Measurements from ENCODE around the gene ADGRV1. TPM values are rescaled to one million over a fixed set of nuclear protein-coding genes. Genes with fewer than 3 reads are reported as not detected.
"Not testable (repeated sequence)": the region's sequence is repeated elsewhere in the genome, so short reads cannot be mapped to it uniquely, and the experiment has no call there.

ADGRV1 gene
- total RNA-seq, 1 donor from 2014 or later: 0.13 TPM

- no peaks in the 10 kb centered on the region for H3K4me1 Mint-ChIP-seq
- no peak overlapping the region for H3K4me3 Mint-ChIP-seq
- POLR2A ChIA-PET: no interaction called here
- intact Hi-C loops (cut with micrococcal nuclease): no loop called here
- H3K27ac Mint-ChIP-seq: no peak overlapping the region
- H3K27me3 Mint-ChIP-seq: peaks cover 4% of the 10 kb centered on the region
- DNase-seq (no peak), ATAC-seq (ENCODE audit: low read depth) (no peak)
- no peaks in the 10 kb centered on the region for H3K36me3 Mint-ChIP-seq (ENCODE audit: low read depth)
- H3K9me3 Mint-ChIP-seq: no peaks in the 10 kb centered on the region
- CTCF ChIA-PET: no interaction called here
- no peak for TF ChIP-seq CTCF (IDR thresholded peaks at IDR 0.05)
These were observed 409.3 kb downstream of the ADGRV1 start for GRCh38 chr5:90967851-90968250.

GRCh38 chr5:90968319-90968718 lies 409.7 kb downstream of the ADGRV1 start:
- H3K36me3 Mint-ChIP-seq (ENCODE audit: low read depth): no peaks in the 10 kb centered on the region
- H3K27ac Mint-ChIP-seq: no peak overlapping the region
- H3K4me3 Mint-ChIP-seq: no peak overlapping the region
- TF ChIP-seq CTCF (IDR thresholded peaks at IDR 0.05): no peak
- no peaks in the 10 kb centered on the region for H3K9me3 Mint-ChIP-seq
- no peaks in the 10 kb centered on the region for H3K4me1 Mint-ChIP-seq
- peaks cover 4% of the 10 kb centered on the region for H3K27me3 Mint-ChIP-seq
- no peak for DNase-seq
- ChIA-PET CTCF (no interaction called here), POLR2A (no interaction called here)
- intact Hi-C loops (cut with micrococcal nuclease): no loop called here
- ATAC-seq (ENCODE audit: low read depth): no peak

- ATAC-seq (ENCODE audit: low read depth); intact Hi-C loops (cut with micrococcal nuclease); H3K27ac Mint-ChIP-seq; H3K27me3 Mint-ChIP-seq; DNase-seq; H3K4me1 Mint-ChIP-seq; POLR2A ChIA-PET; H3K9me3 Mint-ChIP-seq; H3K4me3 Mint-ChIP-seq; H3K36me3 Mint-ChIP-seq (ENCODE audit: low read depth); CTCF ChIA-PET: not testable (repeated sequence)
These were observed 411.3 kb downstream of the ADGRV1 start for GRCh38 chr5:90969945-90970344.

GRCh38 chr5:90981177-90981576 lies 422.6 kb downstream of the ADGRV1 start:
- H3K4me3 Mint-ChIP-seq: no peak overlapping the region
- intact Hi-C loops (cut with micrococcal nuclease): no loop called here
- H3K27ac Mint-ChIP-seq: no peak overlapping the region
- CTCF ChIA-PET: no interaction called here
- ATAC-seq (ENCODE audit: low read depth) (no peak), DNase-seq (no peak)
- no peaks in the 10 kb centered on the region for H3K4me1 Mint-ChIP-seq
- H3K9me3 Mint-ChIP-seq: no peaks in the 10 kb centered on the region
- H3K27me3 Mint-ChIP-seq: no peaks in the 10 kb centered on the region
- no peaks in the 10 kb centered on the region for H3K36me3 Mint-ChIP-seq (ENCODE audit: low read depth)
- no peak for TF ChIP-seq CTCF (IDR thresholded peaks at IDR 0.05)
- POLR2A ChIA-PET: no interaction called here

- H3K27me3 Mint-ChIP-seq: no peaks in the 10 kb centered on the region
- intact Hi-C loops (cut with micrococcal nuclease): no loop called here
- no peak for ATAC-seq (ENCODE audit: low read depth)
- no peaks in the 10 kb centered on the region for H3K9me3 Mint-ChIP-seq
- no peak for TF ChIP-seq CTCF (IDR thresholded peaks at IDR 0.05)
- POLR2A ChIA-PET: no interaction called here
- H3K36me3 Mint-ChIP-seq (ENCODE audit: low read depth): no peaks in the 10 kb centered on the region
- H3K4me3 Mint-ChIP-seq: no peak overlapping the region
- no peaks in the 10 kb centered on the region for H3K4me1 Mint-ChIP-seq
- CTCF ChIA-PET: no interaction called here
- DNase-seq: no peak
- no peak overlapping the region for H3K27ac Mint-ChIP-seq
These were observed 423.2 kb downstream of the ADGRV1 start for GRCh38 chr5:90981821-90982220.

GRCh38 chr5:90982576-90982975 lies 424.0 kb downstream of the ADGRV1 start:
- no peaks in the 10 kb centered on the region for H3K27me3 Mint-ChIP-seq
- no peak overlapping the region for H3K4me3 Mint-ChIP-seq
- no peaks in the 10 kb centered on the region for H3K4me1 Mint-ChIP-seq
- intact Hi-C loops (cut with micrococcal nuclease): no loop called here
- no peak overlapping the region for H3K27ac Mint-ChIP-seq
- no peaks in the 10 kb centered on the region for H3K36me3 Mint-ChIP-seq (ENCODE audit: low read depth)
- ChIA-PET CTCF (no interaction called here), POLR2A (no interaction called here)
- no peak for ATAC-seq (ENCODE audit: low read depth)
- DNase-seq: no peak
- no peaks in the 10 kb centered on the region for H3K9me3 Mint-ChIP-seq
- no peak for TF ChIP-seq CTCF (IDR thresholded peaks at IDR 0.05)

Measured in activated B cell treated with CpG ODN at 0.5 μM for 24 hours (primary cell).